ENCODE results near the gene LAMA2.

Gene LAMA2

DNA sequence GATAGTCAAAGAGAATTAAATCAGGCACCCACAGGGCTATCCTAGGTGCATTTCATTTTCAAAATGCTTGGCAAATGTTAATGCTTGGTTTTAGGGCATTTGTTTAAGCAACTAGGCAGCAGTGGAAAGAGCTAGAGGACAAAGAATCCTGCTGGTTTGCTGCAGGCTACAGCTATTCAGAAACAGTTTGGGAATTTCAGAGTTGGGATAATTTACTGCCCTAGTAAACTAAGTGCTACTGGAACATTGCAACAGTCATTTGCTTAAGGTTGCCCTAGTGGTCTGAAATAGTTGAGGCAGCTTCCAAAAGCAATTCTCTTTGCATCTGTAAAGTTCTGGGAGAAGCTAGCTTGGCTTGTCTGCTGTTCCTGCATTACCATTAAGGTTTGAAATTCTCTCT, 312.7 kb downstream of the LAMA2 start:
- Histone ChIP-seq H3K27ac (ENCODE audit: low read length) (no peak overlapping the region), H4K20me1 (ENCODE audit: insufficient read depth, low read length) (no peaks in the 10 kb centered on the region), H3K36me3 (replicated peaks; ENCODE audit: low read depth, low read length) (no peaks in the 10 kb centered on the region), H3K4me1 (ENCODE audit: low read length) (no peaks in the 10 kb centered on the region), H3K27me3 (ENCODE audit: low read depth, low read length) (no peaks in the 10 kb centered on the region), H3K4me2 (ENCODE audit: low read length) (no peak overlapping the region), H3K9me3 (ENCODE audit: insufficient read depth, low read length) (no peaks in the 10 kb centered on the region), H3K9ac (ENCODE audit: low read length) (no peak overlapping the region), H3K79me2 (ENCODE audit: low read length) (no peaks in the 10 kb centered on the region), H2AFZ (ENCODE audit: low read depth, low read length) (no peak overlapping the region), H3K4me3 (ENCODE audit: low read length) (no peak overlapping the region)
- TF ChIP-seq, protein P1, sequence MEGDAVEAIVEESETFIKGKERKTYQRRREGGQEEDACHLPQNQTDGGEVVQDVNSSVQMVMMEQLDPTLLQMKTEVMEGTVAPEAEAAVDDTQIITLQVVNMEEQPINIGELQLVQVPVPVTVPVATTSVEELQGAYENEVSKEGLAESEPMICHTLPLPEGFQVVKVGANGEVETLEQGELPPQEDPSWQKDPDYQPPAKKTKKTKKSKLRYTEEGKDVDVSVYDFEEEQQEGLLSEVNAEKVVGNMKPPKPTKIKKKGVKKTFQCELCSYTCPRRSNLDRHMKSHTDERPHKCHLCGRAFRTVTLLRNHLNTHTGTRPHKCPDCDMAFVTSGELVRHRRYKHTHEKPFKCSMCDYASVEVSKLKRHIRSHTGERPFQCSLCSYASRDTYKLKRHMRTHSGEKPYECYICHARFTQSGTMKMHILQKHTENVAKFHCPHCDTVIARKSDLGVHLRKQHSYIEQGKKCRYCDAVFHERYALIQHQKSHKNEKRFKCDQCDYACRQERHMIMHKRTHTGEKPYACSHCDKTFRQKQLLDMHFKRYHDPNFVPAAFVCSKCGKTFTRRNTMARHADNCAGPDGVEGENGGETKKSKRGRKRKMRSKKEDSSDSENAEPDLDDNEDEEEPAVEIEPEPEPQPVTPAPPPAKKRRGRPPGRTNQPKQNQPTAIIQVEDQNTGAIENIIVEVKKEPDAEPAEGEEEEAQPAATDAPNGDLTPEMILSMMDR (IDR thresholded peaks at IDR 0.05; ENCODE audit: low read depth, low read length), result no peak
- no peak for TF ChIP-seq EZH2phosphoT487 (IDR thresholded peaks at IDR 0.05; ENCODE audit: low read depth)

DNA sequence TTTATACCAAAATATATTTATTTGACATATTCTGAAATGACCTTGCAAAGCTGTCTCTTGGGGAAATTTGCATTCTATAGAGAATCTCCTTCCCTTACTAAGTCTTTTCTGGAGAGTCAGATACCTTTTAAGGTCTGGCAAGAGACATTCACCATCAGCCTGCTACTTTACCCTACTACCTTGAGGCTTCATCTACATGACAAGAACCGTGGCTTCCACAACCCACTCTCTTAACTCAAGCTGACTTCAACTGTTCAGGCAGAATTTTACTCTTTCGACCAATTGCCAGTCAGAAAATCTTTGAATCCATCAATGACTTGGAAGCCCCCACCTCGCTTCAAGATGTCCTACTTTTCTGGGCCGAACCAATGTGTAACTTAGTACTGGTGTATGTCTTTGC, 314.2 kb downstream of the LAMA2 start:
- H3K4me2 ChIP-seq (ENCODE audit: low read length), result no peak overlapping the region
- H2AFZ ChIP-seq (ENCODE audit: low read depth, low read length), result no peak overlapping the region
- no peak overlapping the region for H3K27ac ChIP-seq (ENCODE audit: low read length)
- H3K9ac ChIP-seq (ENCODE audit: low read length), result no peak overlapping the region
- H4K20me1 ChIP-seq (ENCODE audit: insufficient read depth, low read length), result no peaks in the 10 kb centered on the region
- H3K79me2 ChIP-seq (ENCODE audit: low read length), result no peaks in the 10 kb centered on the region
- H3K27me3 ChIP-seq (ENCODE audit: low read depth, low read length), result no peaks in the 10 kb centered on the region
- H3K4me3 ChIP-seq (ENCODE audit: low read length), result no peak overlapping the region
- H3K9me3 ChIP-seq (ENCODE audit: insufficient read depth, low read length), result no peaks in the 10 kb centered on the region
- TF ChIP-seq, protein P1 (IDR thresholded peaks at IDR 0.05; ENCODE audit: low read depth, low read length), result no peak
- TF ChIP-seq EZH2phosphoT487 (IDR thresholded peaks at IDR 0.05; ENCODE audit: low read depth), result no peak
- no peaks in the 10 kb centered on the region for H3K36me3 ChIP-seq (replicated peaks; ENCODE audit: low read depth, low read length)
- H3K4me1 ChIP-seq (ENCODE audit: low read length), result no peaks in the 10 kb centered on the region

DNA sequence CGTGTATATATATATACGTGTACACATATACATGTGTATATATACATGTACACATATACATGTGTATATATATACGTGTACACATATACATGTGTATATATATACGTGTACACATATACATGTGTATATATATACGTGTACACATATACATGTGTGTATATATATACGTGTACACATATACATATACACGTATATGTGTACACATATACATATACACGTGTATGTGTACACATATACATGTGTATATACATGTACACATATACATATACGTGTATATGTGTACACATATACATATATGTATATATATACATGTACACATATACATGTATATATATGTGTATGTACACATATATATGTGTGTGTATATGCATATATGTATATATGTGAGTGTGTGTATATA, 317.2 kb downstream of the LAMA2 start:
- Histone ChIP-seq H3K36me3 (replicated peaks; ENCODE audit: low read depth, low read length) (no peaks in the 10 kb centered on the region), H4K20me1 (ENCODE audit: insufficient read depth, low read length) (no peaks in the 10 kb centered on the region), H2AFZ (ENCODE audit: low read depth, low read length) (no peak overlapping the region), H3K4me2 (ENCODE audit: low read length) (no peak overlapping the region), H3K9ac (ENCODE audit: low read length) (no peak overlapping the region), H3K79me2 (ENCODE audit: low read length) (no peaks in the 10 kb centered on the region), H3K9me3 (ENCODE audit: insufficient read depth, low read length) (no peaks in the 10 kb centered on the region), H3K27me3 (ENCODE audit: low read depth, low read length) (no peaks in the 10 kb centered on the region), H3K27ac (ENCODE audit: low read length) (no peak overlapping the region), H3K4me1 (ENCODE audit: low read length) (no peaks in the 10 kb centered on the region), H3K4me3 (ENCODE audit: low read length) (no peak overlapping the region)
- TF ChIP-seq, protein P1 (IDR thresholded peaks at IDR 0.05; ENCODE audit: low read depth, low read length), result no peak
- no peak for TF ChIP-seq EZH2phosphoT487 (IDR thresholded peaks at IDR 0.05; ENCODE audit: low read depth)

DNA sequence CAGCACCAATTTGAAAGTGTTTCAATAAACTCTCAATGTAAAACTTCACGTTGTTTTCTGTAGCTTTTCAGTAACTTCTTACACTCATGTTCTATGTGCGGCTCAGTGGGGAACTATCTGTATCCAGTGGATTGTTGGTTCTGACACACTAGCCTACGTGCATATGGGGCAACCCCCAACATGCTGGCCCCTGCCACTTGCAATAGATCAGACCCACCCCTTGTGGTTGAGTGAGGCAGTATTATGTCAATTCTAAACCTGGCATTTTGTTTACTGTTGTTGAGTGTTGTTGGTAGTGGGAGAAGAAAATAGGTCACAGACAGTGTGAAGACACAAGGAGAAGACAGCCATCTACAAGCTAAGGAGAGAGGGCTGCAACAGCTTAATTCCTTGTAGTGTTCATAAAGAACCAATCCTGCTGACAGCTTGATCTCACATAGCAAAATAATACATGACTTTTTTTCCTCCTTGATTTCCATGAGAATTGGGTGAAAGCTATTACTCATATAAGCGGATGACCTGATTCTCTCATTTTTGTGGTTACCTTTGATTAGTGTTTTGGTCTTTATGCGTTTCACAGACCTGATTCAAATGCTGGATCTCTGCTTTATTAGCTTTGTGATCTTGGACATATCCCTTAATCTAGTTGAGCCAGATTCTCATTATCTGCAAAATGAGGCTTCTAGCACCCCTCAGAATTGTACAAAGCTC, 320.4 kb downstream of the LAMA2 start:
- H3K4me1 ChIP-seq (ENCODE audit: low read length), result no peaks in the 10 kb centered on the region
- no peaks in the 10 kb centered on the region for H3K36me3 ChIP-seq (replicated peaks; ENCODE audit: low read depth, low read length)
- H3K27me3 ChIP-seq (ENCODE audit: low read depth, low read length), result no peaks in the 10 kb centered on the region
- no peak overlapping the region for H3K4me3 ChIP-seq (ENCODE audit: low read length)
- TF ChIP-seq, protein P1 (IDR thresholded peaks at IDR 0.05; ENCODE audit: low read depth, low read length), result no peak
- no peak for TF ChIP-seq EZH2phosphoT487 (IDR thresholded peaks at IDR 0.05; ENCODE audit: low read depth)
- no peaks in the 10 kb centered on the region for H4K20me1 ChIP-seq (ENCODE audit: insufficient read depth, low read length)
- H2AFZ ChIP-seq (ENCODE audit: low read depth, low read length), result no peak overlapping the region
- no peak overlapping the region for H3K9ac ChIP-seq (ENCODE audit: low read length)
- H3K27ac ChIP-seq (ENCODE audit: low read length), result no peak overlapping the region
- H3K9me3 ChIP-seq (ENCODE audit: insufficient read depth, low read length), result no peaks in the 10 kb centered on the region
- H3K4me2 ChIP-seq (ENCODE audit: low read length), result no peak overlapping the region
- no peaks in the 10 kb centered on the region for H3K79me2 ChIP-seq (ENCODE audit: low read length)
